ENCODE data around the gene CCDC142.

GRCh38 chr2:74524955-74525716 lies 42.3 kb upstream of the CCDC142 start:
- TF ChIP-seq POLR2A (IDR thresholded peaks at IDR 0.05; ENCODE audit: low read length) = no peak
- no peak for TF ChIP-seq GATA1 (IDR thresholded peaks at IDR 0.05; ENCODE audit: low read depth, low read length)
